GM21737 (cell line): ENCODE data around the gene IL16.

Source experiments
- ATAC-seq: cut with Tn5 transposase; IDR thresholded peaks from one replicate; pipeline ENCODE4 v1.9.1; 2021; ENCODE audit warnings: mild to moderate bottlenecking, moderate library complexity; ENCODE audit not compliant: unreplicated experiment

IL16 gene

GRCh38 chr15:81254277-81254915, 57.7 kb downstream of the IL16 start:
- ATAC-seq: no peak

GRCh38 chr15:81254916-81255290, 58.2 kb downstream of the IL16 start:
- no peak for ATAC-seq

- no peak for ATAC-seq
These were observed 58.8 kb downstream of the IL16 start for GRCh38 chr15:81255315-81255957.

GRCh38 chr15:81255958-81256320, 59.3 kb downstream of the IL16 start:
- no peak for ATAC-seq

DNA sequence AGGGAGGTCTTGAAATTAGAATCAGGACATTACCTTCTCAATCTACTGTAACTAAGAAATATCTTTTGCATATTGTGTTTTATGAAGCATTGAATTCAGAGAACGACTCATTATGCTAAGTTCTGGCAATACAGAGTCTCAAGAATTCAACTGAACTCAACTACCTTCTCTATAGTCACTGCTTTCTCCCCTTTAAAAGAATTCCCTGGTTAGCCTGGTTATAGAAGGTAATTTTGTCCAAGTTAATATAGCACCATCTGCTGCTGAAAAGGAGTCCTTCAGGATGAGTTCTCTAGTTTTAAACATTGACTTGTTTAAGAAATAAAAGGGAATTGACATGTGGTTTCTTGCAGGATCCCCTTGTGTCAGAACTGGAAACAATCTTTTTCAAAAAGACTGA, 60.2 kb downstream of the IL16 start:
- ATAC-seq: no peak

DNA sequence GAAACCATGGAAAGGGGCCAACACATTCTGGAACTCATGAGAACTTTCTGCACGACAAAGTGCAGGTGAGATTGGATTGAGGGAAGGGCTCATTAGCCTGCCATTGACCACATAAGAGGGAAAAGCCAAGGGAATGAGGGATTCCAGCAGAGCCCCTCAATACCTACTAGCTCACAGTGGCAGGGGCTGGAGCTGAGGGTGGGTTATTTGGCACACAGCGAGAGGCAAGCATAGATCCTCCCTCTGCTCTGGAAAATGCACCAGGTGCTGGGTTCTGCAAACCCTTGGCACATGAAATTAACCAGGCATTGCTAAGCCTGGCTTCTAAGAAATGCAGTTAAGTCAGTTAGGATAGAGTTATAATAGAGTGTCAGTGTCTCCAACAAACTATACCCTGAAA, 60.8 kb downstream of the IL16 start:
- ATAC-seq: no peak

DNA sequence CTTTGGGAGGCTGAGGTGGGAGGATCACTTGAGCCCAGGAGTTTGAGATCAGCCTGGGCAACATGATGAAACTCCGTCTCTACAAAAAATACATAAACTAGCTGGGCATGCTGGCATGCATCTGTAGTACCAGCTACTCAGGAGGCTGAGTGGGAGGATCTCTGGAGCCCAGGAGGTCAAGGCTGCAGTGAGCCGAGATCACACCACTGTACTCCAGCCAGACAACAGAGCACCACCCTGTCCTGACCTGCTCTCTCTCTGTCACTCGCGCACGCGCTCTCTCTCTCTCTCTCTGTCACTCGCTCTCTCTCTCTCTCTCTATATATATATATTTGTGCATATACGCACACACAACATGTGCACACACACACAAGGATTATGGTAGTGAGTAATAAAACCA, 61.8 kb downstream of the IL16 start:
- no peak for ATAC-seq

DNA sequence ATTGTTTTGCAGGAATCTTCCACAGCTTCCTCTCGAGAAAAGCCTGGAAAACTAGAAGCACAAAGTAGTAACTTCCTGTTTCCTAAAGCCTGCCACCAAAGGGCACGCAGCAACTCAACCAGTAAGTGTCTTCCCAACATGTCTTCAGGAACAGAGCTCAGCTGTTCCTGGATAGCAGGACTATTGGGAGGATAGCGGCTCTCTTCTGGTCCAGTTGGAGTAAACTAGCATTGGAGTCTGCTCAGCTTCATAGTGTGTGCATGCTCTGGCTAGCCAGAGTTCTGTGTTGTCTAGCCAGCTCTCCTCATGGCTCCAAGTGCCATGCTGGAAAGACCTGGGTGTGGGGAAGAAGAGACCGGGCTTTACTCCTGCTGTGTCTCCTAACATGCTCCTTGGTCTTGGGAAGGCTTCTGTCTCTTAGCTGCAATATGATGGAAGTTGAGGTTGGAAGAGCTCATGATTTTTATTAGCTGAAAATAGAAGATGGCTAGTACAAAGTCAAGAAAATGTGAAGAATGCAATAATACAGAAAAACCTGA, 63.1 kb downstream of the IL16 start:
- ATAC-seq: no peak

DNA sequence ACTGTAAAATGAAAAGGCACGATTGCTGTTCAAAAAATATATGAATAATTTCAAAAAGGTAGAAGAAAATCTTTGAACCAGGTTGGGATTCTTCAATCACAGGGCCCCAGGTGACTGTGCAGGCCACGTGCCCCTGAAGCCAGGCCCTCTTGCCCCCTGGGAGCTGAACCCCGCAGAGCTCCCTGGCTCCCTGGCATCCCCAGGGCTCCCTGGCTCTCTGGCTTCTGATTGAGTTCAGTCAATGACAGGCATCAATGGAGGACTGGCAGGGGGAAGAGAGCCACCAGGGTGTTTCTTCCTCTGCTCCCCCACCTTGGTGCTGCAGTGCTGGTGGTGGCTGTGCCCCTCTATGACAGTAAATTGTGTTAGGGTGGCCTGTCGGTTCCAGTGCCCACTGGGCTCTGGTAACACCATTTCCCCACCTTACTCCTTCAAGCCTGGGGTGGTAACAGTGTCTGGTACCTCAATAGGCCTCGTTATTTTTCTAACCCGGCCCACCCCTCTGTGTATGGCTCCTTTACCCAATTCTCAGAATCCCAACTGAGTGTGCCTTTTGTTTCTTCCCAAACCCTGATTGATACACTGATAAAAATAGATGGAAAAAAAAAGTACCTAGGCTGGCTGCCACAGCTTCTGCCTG, 64.6 kb downstream of the IL16 start:
- no peak for ATAC-seq

- ATAC-seq: no peak
These were observed 66.8 kb downstream of the IL16 start for GRCh38 chr15:81263477-81263876.

- ATAC-seq: no peak
These were observed 67.6 kb downstream of the IL16 start for GRCh38 chr15:81264072-81264857.

DNA sequence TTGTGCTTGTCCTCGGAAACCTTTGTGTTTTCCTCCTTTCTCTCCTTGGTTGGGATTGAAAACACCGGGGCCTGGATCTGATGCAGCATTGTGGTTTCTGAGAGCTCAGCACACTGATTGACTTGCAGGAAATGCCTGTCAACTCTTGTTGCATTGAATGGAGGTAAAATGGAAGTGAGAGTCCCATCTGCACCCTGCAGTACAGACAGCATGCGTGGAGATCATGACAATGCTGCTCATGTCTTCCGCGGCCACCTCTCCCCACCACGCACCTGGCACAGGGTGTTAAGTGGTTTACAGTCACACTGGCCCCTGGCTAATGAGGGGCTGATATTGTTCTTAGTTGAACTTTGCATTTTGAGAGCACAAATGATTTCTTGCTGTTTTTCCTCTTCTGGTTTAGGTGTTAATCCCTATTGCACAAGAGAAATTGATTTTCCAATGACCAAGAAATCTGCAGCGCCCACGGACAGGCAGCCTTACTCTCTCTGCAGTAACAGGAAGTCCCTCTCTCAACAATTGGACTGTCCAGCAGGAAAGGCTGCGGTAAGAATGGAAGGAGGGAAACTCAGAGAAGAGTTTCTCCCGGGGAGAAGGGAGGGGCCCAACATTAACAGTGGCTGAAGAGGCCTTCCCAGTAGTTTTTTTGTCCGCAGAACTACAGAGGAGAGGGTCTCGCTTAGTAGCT, 68.7 kb downstream of the IL16 start:
- peak; percentile 5 for ATAC-seq

GRCh38 chr15:81265944-81266775, 69.5 kb downstream of the IL16 start:
- ATAC-seq: peak; percentile 75

- no peak for ATAC-seq
These were observed 71.7 kb downstream of the IL16 start for GRCh38 chr15:81268340-81268739.

DNA sequence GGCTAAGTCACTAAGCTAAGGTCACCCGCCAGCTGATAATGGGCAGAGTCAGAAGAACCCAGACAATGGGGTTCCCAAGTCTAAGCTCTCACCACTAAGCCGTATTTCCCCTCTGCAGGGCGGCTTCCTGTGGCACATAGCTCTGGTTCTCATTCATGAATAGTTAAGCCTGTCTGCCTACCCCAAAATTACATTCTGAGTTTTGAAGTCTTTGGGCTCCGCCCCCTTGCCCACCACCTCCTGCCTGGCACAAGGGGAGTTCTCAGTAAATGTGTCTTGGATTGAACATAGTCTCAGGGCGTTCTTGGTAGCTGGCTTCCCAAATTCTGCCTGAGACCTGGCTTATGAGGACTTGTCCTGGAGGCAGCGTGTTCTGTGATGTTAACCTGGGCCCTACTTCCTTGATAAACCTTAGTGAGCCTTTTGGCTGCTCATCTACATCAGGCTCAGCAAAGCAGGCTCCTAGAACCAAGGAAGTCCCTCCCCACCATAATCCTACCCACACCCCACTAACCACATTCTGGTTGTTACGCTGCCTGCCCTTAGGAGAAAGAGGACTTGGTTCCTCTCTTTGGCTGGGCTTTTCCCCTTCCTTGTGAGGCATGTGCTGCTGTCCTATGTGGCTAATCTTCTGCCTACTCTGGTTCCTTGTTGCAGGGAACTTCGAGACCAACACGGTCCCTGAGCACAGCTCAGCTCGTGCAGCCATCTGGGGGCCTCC, 72.4 kb downstream of the IL16 start:
- no peak for ATAC-seq

DNA sequence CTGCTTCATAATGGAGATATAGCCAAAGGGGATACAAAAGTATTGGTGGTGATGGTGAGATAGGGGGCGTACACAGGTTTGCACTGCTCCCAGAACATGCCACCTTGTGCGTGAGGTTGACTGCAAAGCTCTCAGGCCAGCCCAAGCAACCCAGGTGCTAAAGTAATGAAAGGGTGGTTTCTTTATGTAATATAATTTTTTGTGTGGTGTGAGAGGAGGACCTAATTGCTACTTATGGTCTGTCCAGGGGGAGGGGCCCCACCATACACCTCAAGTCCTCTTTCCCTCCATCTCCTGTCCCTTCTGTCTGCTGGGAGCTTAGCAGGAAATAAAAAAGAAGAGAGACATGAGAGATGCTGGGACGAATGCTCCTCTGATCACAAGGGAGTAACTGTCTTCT, 73.5 kb downstream of the IL16 start:
- no peak for ATAC-seq

GRCh38 chr15:81270781-81271491, 74.3 kb downstream of the IL16 start:
- ATAC-seq: no peak

GRCh38 chr15:81271761-81272644, 75.3 kb downstream of the IL16 start:
- no peak for ATAC-seq
